Common myeloid progenitor, CD34-positive (primary cell): ENCODE data around the gene PPP1R13L.

ENCODE experiments used
- CTCF ChIA-PET: fragments of 350-600 bp; sonication (Branson Sonifier 250); formaldehyde crosslinking; loops from one replicate; lab custom pipeline; 2021; ENCODE audit warnings: antibody characterized with exemption; lab: Charles Lee
- POLR2A ChIA-PET: fragments of 350-600 bp; sonication (Branson Sonifier 250); formaldehyde crosslinking; loops from one replicate; lab custom pipeline; 2021; ENCODE audit warnings: antibody characterized with exemption; lab: Charles Lee
- DNase-seq, 3 donors: peaks; one replicate each; pipeline versions ENCODE4 v3.0.0 to v3.0.0-alpha.2; 2013
- H3K27ac ChIP-seq, 2 experiments: 1 replicate in 1 of 2; 2 replicates in 1 of 2; pipeline ENCODE4 v1.7.0; 2013; ENCODE audit warnings: inconsistent platforms in 2 of 2, low read length in 2 of 2, mild to moderate bottlenecking in 2 of 2, low read depth in 1 of 2, moderate library complexity in 1 of 2; ENCODE audit not compliant: severe bottlenecking in 2 of 2, insufficient read depth in 1 of 2, poor library complexity in 1 of 2
- H3K27me3 ChIP-seq, 5 experiments: replicated peaks in 2 of 5; 1 replicate in 3 of 5; 2 replicates in 2 of 5; pipeline versions ENCODE4 v1.6.1 to v1.7.0; 2013; ENCODE audit warnings: low read length in 4 of 5, mild to moderate bottlenecking in 2 of 5, moderate library complexity in 2 of 5, inconsistent platforms in 1 of 5; ENCODE audit not compliant: insufficient read depth in 5 of 5, control insufficient read depth in 4 of 5
- H3K36me3 ChIP-seq, 4 experiments: 1 replicate in 2 of 4; 2 replicates in 2 of 4; pipeline versions ENCODE4 v1.6.1 to v1.7.0; 2013; ENCODE audit warnings: low read length in 3 of 4, control low read depth in 1 of 4, mild to moderate bottlenecking in 1 of 4; ENCODE audit not compliant: control insufficient read depth in 4 of 4, insufficient read depth in 4 of 4
- H3K4me1 ChIP-seq, 4 experiments: 1 replicate in 3 of 4; 2 replicates in 1 of 4; pipeline versions ENCODE4 v1.6.1 to v1.7.1; 2013; ENCODE audit warnings: low read length in 3 of 4, mild to moderate bottlenecking in 3 of 4, control low read depth in 1 of 4, inconsistent platforms in 1 of 4, moderate library complexity in 1 of 4; ENCODE audit not compliant: control insufficient read depth in 4 of 4, insufficient read depth in 4 of 4; ENCODE audit errors: control extremely low read depth in 1 of 4
- H3K4me3 ChIP-seq, 7 experiments: 1 replicate in 4 of 7; 2 replicates in 3 of 7; pipeline versions ENCODE4 v1.5.1 to v1.7.0; 2013; ENCODE audit warnings: mild to moderate bottlenecking in 7 of 7, low read length in 6 of 7, moderate library complexity in 6 of 7, inconsistent platforms in 2 of 7, low read depth in 2 of 7, control low read depth in 1 of 7; ENCODE audit not compliant: insufficient read depth in 4 of 7, control insufficient read depth in 1 of 7; ENCODE audit errors: extremely low read depth in 1 of 7
- H3K9me3 ChIP-seq, 5 experiments: 1 replicate in 4 of 5; 2 replicates in 1 of 5; pipeline versions ENCODE4 v1.6.1 to v1.7.1; 2013; ENCODE audit warnings: low read length in 4 of 5, mild to moderate bottlenecking in 2 of 5, inconsistent platforms in 1 of 5, low read depth in 1 of 5, moderate library complexity in 1 of 5; ENCODE audit not compliant: control insufficient read depth in 4 of 5, insufficient read depth in 2 of 5; ENCODE audit errors: control extremely low read depth in 1 of 5
- WGBS: methylation state at CpG from one replicate; pipeline ENCODE4 v1.1.5; 2013; ENCODE audit not compliant: insufficient coverage; 5-methylcytosine and 5-hydroxymethylcytosine counted together

The PPP1R13L gene

GRCh38 chr19:45352471-45352870, 52.4 kb downstream of the PPP1R13L start:
- POLR2A ChIA-PET, result no interaction called here
- no peak for DNase-seq
- CTCF ChIA-PET, result no interaction called here
- Histone ChIP-seq H3K27me3 (peaks cover 0 to 7% (median 0%) of the 10 kb centered on the region in 5 experiments), H3K36me3 (peaks cover 4 to 61% (median 29%) of the 10 kb centered on the region in 4 experiments), H3K4me3 (no peak overlapping the region), H3K27ac (no peak overlapping the region), H3K4me1 (no peaks in the 10 kb centered on the region), H3K9me3 (no peaks in the 10 kb centered on the region)
- WGBS, result 97% methylated on average over 11 of the region's 20 CpGs

GRCh38 chr19:45352062-45352461, 52.8 kb downstream of the PPP1R13L start:
- Histone ChIP-seq H3K27me3 (peaks cover 0 to 12% (median 0%) of the 10 kb centered on the region in 5 experiments), H3K4me3 (no peak overlapping the region), H3K27ac (no peak overlapping the region), H3K4me1 (no peaks in the 10 kb centered on the region), H3K9me3 (no peaks in the 10 kb centered on the region), H3K36me3 (peaks cover 4 to 57% (median 27%) of the 10 kb centered on the region in 4 experiments)
- ChIA-PET POLR2A (no interaction called here), CTCF (no interaction called here)
- no peak for DNase-seq
- 96% methylated on average over 13 of the region's 15 CpGs for WGBS

GRCh38 chr19:45351401-45351952, 53.4 kb downstream of the PPP1R13L start:
- H3K36me3 ChIP-seq, result peaks cover 3 to 51% (median 25%) of the 10 kb centered on the region in 4 experiments
- no peak for DNase-seq
- H3K9me3 ChIP-seq, result no peaks in the 10 kb centered on the region
- no peaks in the 10 kb centered on the region for H3K4me1 ChIP-seq
- POLR2A ChIA-PET, result no interaction called here
- H3K27ac ChIP-seq, result no peak overlapping the region
- CTCF ChIA-PET, result no interaction called here
- 83% methylated on average over 11 of the region's 13 CpGs for WGBS
- H3K27me3 ChIP-seq, result peaks cover 0 to 17% (median 3%) of the 10 kb centered on the region in 5 experiments
- no peak overlapping the region for H3K4me3 ChIP-seq

- H3K9me3 ChIP-seq, result no peaks in the 10 kb centered on the region
- no peak overlapping the region for H3K27ac ChIP-seq
- no peak overlapping the region for H3K4me3 ChIP-seq
- H3K27me3 ChIP-seq, result peaks cover 0 to 26% (median 3%) of the 10 kb centered on the region in 5 experiments
- DNase-seq, result no peak
- 90% methylated on average over 9 of the region's 17 CpGs for WGBS
- ChIA-PET POLR2A (no interaction called here), CTCF (interaction anchor here (1.2 kb wide), 1 partner anchor 11 kb away, joined by 3 read pairs; no protein-coding TSS in a partner anchor)
- no peaks in the 10 kb centered on the region for H3K4me1 ChIP-seq
- peaks cover 0 to 43% (median 22%) of the 10 kb centered on the region in 4 experiments for H3K36me3 ChIP-seq
Observed at GRCh38 chr19:45350477-45351058, 54.3 kb downstream of the PPP1R13L start.

- WGBS, result 94% methylated on average over 14 of the region's 17 CpGs
Observed at GRCh38 chr19:45349430-45349941, 55.4 kb downstream of the PPP1R13L start.

GRCh38 chr19:45349126-45349415, 55.8 kb downstream of the PPP1R13L start:
- H3K4me1 ChIP-seq, result no peaks in the 10 kb centered on the region
- no peak overlapping the region for H3K4me3 ChIP-seq
- H3K36me3 ChIP-seq, result peaks cover 0 to 32% (median 18%) of the 10 kb centered on the region in 4 experiments
- H3K27ac ChIP-seq, result no peak overlapping the region
- 74% methylated on average over 3 of the region's 3 CpGs for WGBS
- DNase-seq, result no peak
- H3K9me3 ChIP-seq, result no peaks in the 10 kb centered on the region
- CTCF ChIA-PET, result no interaction called here
- POLR2A ChIA-PET, result no interaction called here
- peaks cover 0 to 37% (median 6%) of the 10 kb centered on the region in 5 experiments for H3K27me3 ChIP-seq

More at GRCh38 chr19:45349430-45349941, 55.4 kb downstream of the PPP1R13L start:
- no peaks in the 10 kb centered on the region for H3K9me3 ChIP-seq
- no peak overlapping the region for H3K27ac ChIP-seq
- peaks cover 0 to 35% (median 6%) of the 10 kb centered on the region in 5 experiments for H3K27me3 ChIP-seq
- no peak for DNase-seq
- H3K36me3 ChIP-seq, result peaks cover 0 to 35% (median 20%) of the 10 kb centered on the region in 4 experiments
- no peaks in the 10 kb centered on the region for H3K4me1 ChIP-seq
- ChIA-PET POLR2A (interaction anchor here (0.7 kb wide), 1 partner anchor 22 kb away, joined by 6 read pairs; no protein-coding TSS in a partner anchor), CTCF (interaction anchor here (1.2 kb wide), 1 partner anchor 12 kb away, joined by 3 read pairs; no protein-coding TSS in a partner anchor)
- H3K4me3 ChIP-seq, result no peak overlapping the region
